Endodermal cell (in vitro differentiated cells): Measurements from ENCODE around the gene EXD3. TPM values are rescaled to one million over a fixed set of nuclear protein-coding genes. Genes with fewer than 3 reads are reported as not detected.

ENCODE experiments used
- DNase-seq: peaks from one replicate; pipeline ENCODE4 v3.0.0-alpha.2; 2017
- H3K27ac ChIP-seq: 2 replicates; pipeline ENCODE4 v1.5.1; 2013; ENCODE audit warnings: mild to moderate bottlenecking, low read depth, low read length, moderate library complexity
- H3K27me3 ChIP-seq: 2 replicates; pipeline ENCODE4 v1.6.1; 2013; ENCODE audit warnings: mild to moderate bottlenecking, low read length, moderate library complexity; ENCODE audit not compliant: insufficient read depth, control insufficient read depth, poor library complexity, severe bottlenecking
- H3K36me3 ChIP-seq: 2 replicates; pipeline ENCODE4 v1.7.0; 2013; ENCODE audit warnings: mild to moderate bottlenecking, low read length, moderate library complexity; ENCODE audit not compliant: control insufficient read depth, insufficient read depth
- H3K4me1 ChIP-seq: one replicate; pipeline ENCODE4 v1.7.0; 2013; ENCODE audit warnings: low read length; ENCODE audit not compliant: control insufficient read depth, insufficient read depth
- H3K4me3 ChIP-seq: 2 replicates; pipeline ENCODE4 v1.5.1; 2013; ENCODE audit warnings: mild to moderate bottlenecking, low read length, moderate library complexity
- H3K9ac ChIP-seq: 2 replicates; pipeline ENCODE4 v1.6.1; 2013; ENCODE audit warnings: mild to moderate bottlenecking, low read length, moderate library complexity; ENCODE audit not compliant: poor library complexity, severe bottlenecking; ENCODE audit errors: extremely low read depth
- H3K9me3 ChIP-seq: 2 replicates; pipeline ENCODE4 v1.6.1; 2013; ENCODE audit warnings: mild to moderate bottlenecking, low read length, moderate library complexity; ENCODE audit not compliant: control insufficient read depth
- H3K27ac Mint-ChIP-seq: 2 replicates; pipeline ENCODE4 v1.8.0; 2020; ENCODE audit warnings: mixed read lengths
- H3K27me3 Mint-ChIP-seq: 2 replicates; pipeline ENCODE4 v1.8.0; 2021; ENCODE audit warnings: mild to moderate bottlenecking, mixed read lengths; ENCODE audit not compliant: insufficient read depth
- H3K36me3 Mint-ChIP-seq: 2 replicates; pipeline ENCODE4 v1.8.0; 2020; ENCODE audit warnings: low read depth, mixed read lengths
- H3K4me1 Mint-ChIP-seq: 2 replicates; pipeline ENCODE4 v1.8.0; 2020; ENCODE audit warnings: mixed read lengths
- H3K4me3 Mint-ChIP-seq: 2 replicates; pipeline ENCODE4 v1.8.0; 2020; ENCODE audit warnings: mild to moderate bottlenecking, moderate library complexity, mixed read lengths
- H3K9me3 Mint-ChIP-seq: 2 replicates; pipeline ENCODE4 v1.8.0; 2020; ENCODE audit warnings: mild to moderate bottlenecking, mixed read lengths
- CTCF ChIP-seq: fragments of 200-600 bp; sonication (generic); conservative IDR thresholded peaks from 2 replicates; pipeline ENCODE4 v1.5.0; 2021; ENCODE audit warnings: antibody characterized with exemption, mild to moderate bottlenecking
- WGBS, 2 experiments: methylation state at CpG; one replicate each; pipeline versions ENCODE4 v1.1.5 to v1.1.7; 2013; ENCODE audit warnings: missing lambda C conversion rate in 2 of 2, mixed read lengths in 1 of 2; ENCODE audit not compliant: insufficient coverage in 1 of 2, insufficient read length in 1 of 2; 5-methylcytosine and 5-hydroxymethylcytosine counted together
- total RNA-seq, 2 donors: library from RNA; stranded (reverse); fragmentation: NEBNext Ultra II Directional in 1 of 2; extraction: Animal tissue kit (Norgen Biotek cat#: 25700) in 1 of 2; gene quantifications; 2 replicates in 1 of 2; 3 replicates in 1 of 2; pipeline ENCODE4 v1.2.1, GENCODE V29; 2021

Gene EXD3
- total RNA-seq, 2 donors from 2014 or later: 15.5 to 31.0 TPM

- no peaks in the 10 kb centered on the region for H3K27me3 Mint-ChIP-seq
- H3K27ac ChIP-seq: peak overlapping the region; percentile 90
- no peak overlapping the region for H3K4me3 ChIP-seq
- no peak for DNase-seq
- H3K36me3 ChIP-seq: no peaks in the 10 kb centered on the region
- WGBS, 2 experiments: 56 to 71% methylated on average over 8 to 15 of the region's 18 CpGs
- no peak for TF ChIP-seq CTCF
- no peaks in the 10 kb centered on the region for H3K9me3 Mint-ChIP-seq
- H3K4me1 Mint-ChIP-seq: peaks cover under 1% of the 10 kb centered on the region
- peaks cover 5% of the 10 kb centered on the region for H3K4me1 ChIP-seq
- H3K27ac Mint-ChIP-seq: no peak overlapping the region
- no peak overlapping the region for H3K9ac ChIP-seq
- H3K27me3 ChIP-seq: no peaks in the 10 kb centered on the region
- H3K4me3 Mint-ChIP-seq: no peak overlapping the region
- no peaks in the 10 kb centered on the region for H3K9me3 ChIP-seq
- H3K36me3 Mint-ChIP-seq: no peaks in the 10 kb centered on the region
These were observed 107.4 kb downstream of the EXD3 start for GRCh38 chr9:137315581-137316011.

- no peak for TF ChIP-seq CTCF
- H3K4me1 Mint-ChIP-seq: no peaks in the 10 kb centered on the region
- no peak overlapping the region for H3K4me3 Mint-ChIP-seq
- Histone ChIP-seq H3K9ac (no peak overlapping the region), H3K27ac (peak overlapping the region; percentile 90), H3K4me1 (peaks cover 5% of the 10 kb centered on the region), H3K9me3 (no peaks in the 10 kb centered on the region), H3K27me3 (no peaks in the 10 kb centered on the region), H3K36me3 (no peaks in the 10 kb centered on the region), H3K4me3 (no peak overlapping the region)
- 89 to 91% methylated on average over 11 to 38 of the region's 42 CpGs for WGBS, 2 experiments
- DNase-seq: peak; percentile 71
- H3K27ac Mint-ChIP-seq: no peak overlapping the region
- no peaks in the 10 kb centered on the region for H3K36me3 Mint-ChIP-seq
- no peaks in the 10 kb centered on the region for H3K9me3 Mint-ChIP-seq
- no peaks in the 10 kb centered on the region for H3K27me3 Mint-ChIP-seq
These were observed 108.1 kb downstream of the EXD3 start for GRCh38 chr9:137314561-137315560.

- Mint-ChIP-seq H3K4me1 (no peaks in the 10 kb centered on the region), H3K27me3 (no peaks in the 10 kb centered on the region), H3K9me3 (no peaks in the 10 kb centered on the region), H3K27ac (no peak overlapping the region), H3K36me3 (no peaks in the 10 kb centered on the region), H3K4me3 (no peak overlapping the region)
- Histone ChIP-seq H3K27me3 (no peaks in the 10 kb centered on the region), H3K9ac (no peak overlapping the region), H3K27ac (peak overlapping the region; percentile 76), H3K4me1 (peaks cover 5% of the 10 kb centered on the region), H3K9me3 (no peaks in the 10 kb centered on the region), H3K4me3 (no peak overlapping the region), H3K36me3 (no peaks in the 10 kb centered on the region)
- WGBS, 2 experiments: 82 to 86% methylated on average over 17 to 24 of the region's 24 CpGs
- no peak for TF ChIP-seq CTCF
- DNase-seq: peak; percentile 63
These were observed 108.9 kb downstream of the EXD3 start for GRCh38 chr9:137313956-137314560.
